Activated T-helper 2 cell treated with anti-CD3 and anti-CD28 coated beads, Interferon-gamma antibody, Interleukin-2, Interleukin-4, amounts not matched to agents 10 μg/mL and 5 μg/mL and 100 μg/mL, durations not matched to agents 14 hours and 24 hours and 36 hours (primary cell): Measurements from ENCODE around the gene PPM1J. TPM values are rescaled to one million over a fixed set of nuclear protein-coding genes. Genes with fewer than 3 reads are reported as not detected.

ENCODE experiments used
- DNase-seq: peaks from one replicate; pipeline ENCODE4 v3.0.0; 2021; ENCODE audit warnings: low spot score
- H3K27ac Mint-ChIP-seq: one replicate; pipeline ENCODE4 v1.8.0; 2021; ENCODE audit warnings: mixed read lengths
- H3K27me3 Mint-ChIP-seq: one replicate; pipeline ENCODE4 v1.8.0; 2021; ENCODE audit warnings: low read depth, mixed read lengths
- H3K36me3 Mint-ChIP-seq: one replicate; pipeline ENCODE4 v1.8.0; 2021; ENCODE audit warnings: low read depth, mixed read lengths
- H3K4me1 Mint-ChIP-seq: one replicate; pipeline ENCODE4 v1.8.0; 2021; ENCODE audit warnings: low read depth, mixed read lengths
- H3K4me3 Mint-ChIP-seq: one replicate; pipeline ENCODE4 v1.8.0; 2021; ENCODE audit warnings: low read depth, mild to moderate bottlenecking, moderate library complexity, mixed read lengths
- H3K9me3 Mint-ChIP-seq: one replicate; pipeline ENCODE4 v1.8.0; 2021; ENCODE audit warnings: mixed read lengths
- intact Hi-C: fragments of 100-400 bp; cut with micrococcal nuclease; formaldehyde crosslinking; loops from one replicate; pipeline ENCODE4 v1.15.1; 2023
- total RNA-seq: library from RNA; stranded (reverse); gene quantifications from 2 replicates; pipeline ENCODE4 v1.2.3, GENCODE V29; 2022

PPM1J gene
- total RNA-seq, 1 donor from 2014 or later: 0.59 TPM

- Mint-ChIP-seq H3K4me3 (no peak overlapping the region), H3K4me1 (peaks cover 24% of the 10 kb centered on the region), H3K27me3 (peaks cover 35% of the 10 kb centered on the region), H3K36me3 (no peaks in the 10 kb centered on the region), H3K27ac (no peak overlapping the region), H3K9me3 (no peaks in the 10 kb centered on the region)
- no peak for DNase-seq
- intact Hi-C loops: loop anchor here (2.0 to 5.0 kb wide), 5 partner anchors 165 to 961 kb away; partner anchors contain the start of genes LRIG2, MAGI3 and SLC16A1
These were observed 2.2 kb upstream of the PPM1J start for GRCh38 chr1:112717263-112717873.

GRCh38 chr1:112716133-112716720, 1.1 kb upstream of the PPM1J start:
- peak overlapping the region; percentile 81 for H3K4me3 Mint-ChIP-seq
- H3K9me3 Mint-ChIP-seq: no peaks in the 10 kb centered on the region
- no peaks in the 10 kb centered on the region for H3K36me3 Mint-ChIP-seq
- intact Hi-C loops: loop anchor here (1.0 to 5.0 kb wide), 6 partner anchors 88 to 963 kb away; partner anchors contain the start of genes LRIG2, MAGI3 and SLC16A1
- H3K27me3 Mint-ChIP-seq: peaks cover 33% of the 10 kb centered on the region
- DNase-seq: peak; percentile 70
- peaks cover 24% of the 10 kb centered on the region for H3K4me1 Mint-ChIP-seq
- no peak overlapping the region for H3K27ac Mint-ChIP-seq

GRCh38 chr1:112714313-112715263, 544 bp downstream of the PPM1J start:
- Mint-ChIP-seq H3K9me3 (no peaks in the 10 kb centered on the region), H3K27ac (peak overlapping the region; percentile 21), H3K4me1 (peaks cover 28% of the 10 kb centered on the region), H3K4me3 (peak overlapping the region; percentile 79), H3K36me3 (no peaks in the 10 kb centered on the region), H3K27me3 (peaks cover 30% of the 10 kb centered on the region)
- intact Hi-C loops: loop anchor here (5.0 kb wide), 2 partner anchors 168 to 678 kb away; partner anchors contain the start of gene MAGI3
- no peak for DNase-seq

DNA sequence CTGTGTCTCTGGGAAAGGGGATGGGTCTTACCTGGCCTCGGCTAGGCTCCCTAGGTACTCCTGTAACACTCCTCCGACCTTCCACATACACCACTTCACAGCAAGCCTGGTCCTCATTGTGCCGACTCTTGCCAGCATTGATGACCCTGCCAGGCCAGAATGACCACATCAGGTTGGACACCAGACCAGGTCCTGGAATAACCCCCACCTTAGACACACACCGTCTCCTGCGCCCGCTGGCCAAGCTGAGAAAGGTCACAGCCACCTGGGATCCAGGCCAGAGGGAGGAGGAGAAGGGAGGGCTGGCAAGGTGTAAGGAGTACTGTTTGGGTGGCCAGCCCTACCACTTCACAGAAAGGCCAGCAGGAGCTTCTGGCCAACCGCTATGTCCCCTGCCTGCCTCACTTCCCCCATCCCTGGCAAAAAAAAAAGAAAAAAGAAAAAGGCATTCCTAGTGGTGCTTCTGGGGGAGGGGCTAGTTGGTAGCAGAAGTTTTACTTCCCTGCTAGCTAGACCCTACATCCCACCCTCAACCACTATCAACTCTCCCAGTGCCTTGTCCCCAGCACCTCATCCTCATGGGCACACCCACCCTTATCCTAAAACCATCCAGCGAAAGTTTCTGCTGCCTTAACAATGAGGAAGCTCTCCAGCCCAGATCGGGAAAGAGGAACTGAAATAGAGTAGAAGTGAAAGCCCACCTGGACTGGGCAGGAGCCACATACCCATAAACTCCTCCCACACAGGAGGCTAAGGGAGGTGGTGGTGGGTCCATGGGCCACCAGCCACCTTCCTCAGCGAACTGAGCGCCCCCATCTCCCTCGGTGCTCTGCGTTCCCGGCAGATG, 1.4 kb downstream of the PPM1J start:
- H3K4me3 Mint-ChIP-seq: peak overlapping the region; percentile 68
- intact Hi-C loops: no loop called here
- H3K9me3 Mint-ChIP-seq: no peaks in the 10 kb centered on the region
- H3K36me3 Mint-ChIP-seq: no peaks in the 10 kb centered on the region
- H3K27me3 Mint-ChIP-seq: peaks cover 32% of the 10 kb centered on the region
- no peak overlapping the region for H3K27ac Mint-ChIP-seq
- H3K4me1 Mint-ChIP-seq: peaks cover 32% of the 10 kb centered on the region
- DNase-seq: no peak

- Mint-ChIP-seq H3K27me3 (peaks cover 39% of the 10 kb centered on the region), H3K36me3 (no peaks in the 10 kb centered on the region), H3K27ac (no peak overlapping the region), H3K9me3 (no peaks in the 10 kb centered on the region), H3K4me1 (peaks cover 31% of the 10 kb centered on the region), H3K4me3 (no peak overlapping the region)
- intact Hi-C loops: no loop called here
- DNase-seq: no peak
These were observed 2.4 kb downstream of the PPM1J start for GRCh38 chr1:112712701-112713128.

- Mint-ChIP-seq H3K27me3 (peaks cover 41% of the 10 kb centered on the region), H3K4me3 (no peak overlapping the region), H3K36me3 (no peaks in the 10 kb centered on the region), H3K4me1 (peaks cover 28% of the 10 kb centered on the region), H3K27ac (no peak overlapping the region), H3K9me3 (no peaks in the 10 kb centered on the region)
- intact Hi-C loops: no loop called here
- no peak for DNase-seq
These were observed 2.9 kb downstream of the PPM1J start for GRCh38 chr1:112712191-112712590.

GRCh38 chr1:112711670-112712069, 3.5 kb downstream of the PPM1J start:
- intact Hi-C loops: no loop called here
- Mint-ChIP-seq H3K36me3 (no peaks in the 10 kb centered on the region), H3K4me3 (no peak overlapping the region), H3K9me3 (no peaks in the 10 kb centered on the region), H3K27me3 (peaks cover 41% of the 10 kb centered on the region), H3K27ac (no peak overlapping the region), H3K4me1 (peaks cover 27% of the 10 kb centered on the region)
- no peak for DNase-seq

DNA sequence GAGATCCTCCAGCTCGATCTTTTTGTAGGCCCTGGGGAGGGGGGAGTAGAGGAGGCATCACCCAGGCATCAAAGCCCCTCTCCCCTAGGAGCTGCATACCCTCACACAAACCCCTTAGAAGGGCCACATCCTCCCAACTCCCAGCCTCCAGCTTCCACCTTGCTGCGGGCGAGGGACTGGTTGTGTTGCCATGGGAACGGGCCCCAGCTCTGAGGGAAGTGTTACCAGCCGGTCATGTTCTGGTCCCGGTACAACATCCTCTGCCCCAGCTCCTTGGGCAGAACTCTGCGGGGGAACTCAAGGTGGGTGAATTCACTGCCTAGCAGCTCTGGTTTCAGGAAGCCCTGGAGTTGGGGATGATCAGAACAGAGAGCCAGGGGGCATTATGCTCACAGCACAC, 4.1 kb downstream of the PPM1J start:
- intact Hi-C loops: no loop called here
- Mint-ChIP-seq H3K36me3 (no peaks in the 10 kb centered on the region), H3K27ac (no peak overlapping the region), H3K4me1 (peaks cover 24% of the 10 kb centered on the region), H3K27me3 (peaks cover 41% of the 10 kb centered on the region), H3K4me3 (no peak overlapping the region), H3K9me3 (no peaks in the 10 kb centered on the region)
- no peak for DNase-seq

GRCh38 chr1:112710586-112710985, 4.5 kb downstream of the PPM1J start:
- no peak overlapping the region for H3K27ac Mint-ChIP-seq
- DNase-seq: no peak
- no peak overlapping the region for H3K4me3 Mint-ChIP-seq
- H3K9me3 Mint-ChIP-seq: no peaks in the 10 kb centered on the region
- H3K27me3 Mint-ChIP-seq: peaks cover 41% of the 10 kb centered on the region
- H3K36me3 Mint-ChIP-seq: no peaks in the 10 kb centered on the region
- H3K4me1 Mint-ChIP-seq: peaks cover 24% of the 10 kb centered on the region
- intact Hi-C loops: no loop called here

- DNase-seq: no peak
- intact Hi-C loops: no loop called here
- Mint-ChIP-seq H3K27me3 (peaks cover 41% of the 10 kb centered on the region), H3K27ac (no peak overlapping the region), H3K4me3 (no peak overlapping the region), H3K9me3 (no peaks in the 10 kb centered on the region), H3K36me3 (no peaks in the 10 kb centered on the region), H3K4me1 (peaks cover 26% of the 10 kb centered on the region)
These were observed 5.0 kb downstream of the PPM1J start for GRCh38 chr1:112710159-112710558.

- Mint-ChIP-seq H3K27ac (no peak overlapping the region), H3K36me3 (no peaks in the 10 kb centered on the region), H3K4me3 (no peak overlapping the region), H3K9me3 (no peaks in the 10 kb centered on the region), H3K27me3 (peaks cover 30% of the 10 kb centered on the region), H3K4me1 (peaks cover 31% of the 10 kb centered on the region)
- intact Hi-C loops: loop anchor here (10.0 kb wide), 1 partner anchor 1076 kb away; no protein-coding TSS in a partner anchor
- DNase-seq: no peak
These were observed 6.6 kb downstream of the PPM1J start for GRCh38 chr1:112708489-112708888.

- Mint-ChIP-seq H3K4me3 (peak overlapping the region; percentile 81), H3K36me3 (peaks cover 3% of the 10 kb centered on the region), H3K9me3 (no peaks in the 10 kb centered on the region), H3K27me3 (peaks cover 25% of the 10 kb centered on the region), H3K4me1 (peaks cover 34% of the 10 kb centered on the region), H3K27ac (no peak overlapping the region)
- DNase-seq: no peak
- intact Hi-C loops: loop anchor here (10.0 kb wide), 1 partner anchor 1077 kb away; no protein-coding TSS in a partner anchor
These were observed 7.1 kb downstream of the PPM1J start for GRCh38 chr1:112708002-112708448.
